NOMO-1 treated with DMSO at 0.1 percent for 48 hours (cell line): ENCODE measurements around the gene WWC1.
A peak's percentile ranks its signal among the peaks of the same experiment; 100 is the strongest.
"Not testable (repeated sequence)": the region's sequence is repeated elsewhere in the genome, so short reads cannot be mapped to it uniquely, and the experiment has no call there.

Source experiments
- DNase-seq: peaks from one replicate; lab custom pipeline; 2025; ENCODE audit not compliant: unreplicated experiment; lab: John Stamatoyannopoulos, UW

WWC1 gene

GRCh38 chr5:168307925-168308584 is 16.6 kb downstream of the WWC1 start:
- DNase-seq = no peak

GRCh38 chr5:168308976-168309598 is 17.6 kb downstream of the WWC1 start:
- DNase-seq = no peak

GRCh38 chr5:168310541-168310940 is 19.1 kb downstream of the WWC1 start:
- not testable (repeated sequence) for DNase-seq

DNA sequence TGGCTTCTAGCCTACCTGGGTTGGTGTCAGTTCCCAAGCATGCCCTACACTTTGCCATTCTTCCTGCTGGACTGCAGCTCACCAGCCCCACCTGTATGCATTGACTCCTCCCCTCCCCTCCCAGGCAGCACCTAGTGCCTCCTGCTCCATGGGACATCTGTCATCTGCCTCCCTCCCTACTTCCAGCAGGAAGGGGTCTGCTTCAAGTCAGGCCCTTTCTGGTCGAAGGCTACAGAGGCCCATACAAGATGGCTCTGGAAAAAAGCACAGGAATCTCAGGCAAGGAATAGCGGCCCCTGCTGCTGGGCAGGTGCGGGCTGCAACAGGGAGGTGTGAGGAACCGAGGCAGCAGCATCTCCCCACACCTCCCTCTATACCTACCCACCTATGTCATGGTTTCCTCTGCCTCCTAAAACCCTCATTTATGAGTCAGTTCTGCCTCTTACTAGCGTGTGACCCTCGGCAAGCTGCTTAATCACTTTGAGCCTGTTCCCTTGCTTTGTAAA is 19.7 kb downstream of the WWC1 start:
- no peak for DNase-seq

GRCh38 chr5:168312606-168313295 is 21.3 kb downstream of the WWC1 start:
- DNase-seq = no peak

GRCh38 chr5:168313596-168314204 is 22.3 kb downstream of the WWC1 start:
- no peak for DNase-seq

DNA sequence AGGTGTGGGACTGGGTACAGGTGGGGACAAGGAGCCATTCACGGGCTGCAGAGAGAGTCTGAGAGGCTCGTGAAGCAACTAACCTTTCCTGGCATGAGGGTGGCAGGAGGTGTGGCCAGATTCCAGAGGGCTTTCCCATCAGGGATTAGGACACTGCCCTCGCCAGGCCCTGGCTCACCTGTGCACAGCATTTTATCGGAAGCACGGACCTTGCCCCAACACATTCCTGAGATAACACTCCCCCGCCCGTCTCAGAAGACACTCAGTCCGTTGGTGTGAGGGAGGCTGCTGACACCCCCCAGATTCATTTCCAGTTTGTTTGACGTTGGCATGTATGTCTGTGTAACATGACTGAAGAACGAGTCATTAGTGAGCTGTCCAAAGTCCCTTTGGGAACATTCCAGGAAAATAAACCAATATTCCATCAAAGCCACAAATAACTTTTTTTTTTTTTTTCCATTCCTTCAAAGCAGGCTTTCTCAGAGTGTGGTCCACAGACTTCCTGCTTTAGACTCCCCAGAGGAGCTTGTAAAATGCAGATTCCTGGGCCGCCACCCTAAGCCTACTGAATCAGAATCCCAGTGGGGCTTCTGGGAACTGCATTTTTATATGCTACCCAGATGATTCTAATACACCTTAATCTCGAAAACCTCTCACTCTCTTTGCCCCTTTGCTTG is 23.4 kb downstream of the WWC1 start:
- no peak for DNase-seq

DNA sequence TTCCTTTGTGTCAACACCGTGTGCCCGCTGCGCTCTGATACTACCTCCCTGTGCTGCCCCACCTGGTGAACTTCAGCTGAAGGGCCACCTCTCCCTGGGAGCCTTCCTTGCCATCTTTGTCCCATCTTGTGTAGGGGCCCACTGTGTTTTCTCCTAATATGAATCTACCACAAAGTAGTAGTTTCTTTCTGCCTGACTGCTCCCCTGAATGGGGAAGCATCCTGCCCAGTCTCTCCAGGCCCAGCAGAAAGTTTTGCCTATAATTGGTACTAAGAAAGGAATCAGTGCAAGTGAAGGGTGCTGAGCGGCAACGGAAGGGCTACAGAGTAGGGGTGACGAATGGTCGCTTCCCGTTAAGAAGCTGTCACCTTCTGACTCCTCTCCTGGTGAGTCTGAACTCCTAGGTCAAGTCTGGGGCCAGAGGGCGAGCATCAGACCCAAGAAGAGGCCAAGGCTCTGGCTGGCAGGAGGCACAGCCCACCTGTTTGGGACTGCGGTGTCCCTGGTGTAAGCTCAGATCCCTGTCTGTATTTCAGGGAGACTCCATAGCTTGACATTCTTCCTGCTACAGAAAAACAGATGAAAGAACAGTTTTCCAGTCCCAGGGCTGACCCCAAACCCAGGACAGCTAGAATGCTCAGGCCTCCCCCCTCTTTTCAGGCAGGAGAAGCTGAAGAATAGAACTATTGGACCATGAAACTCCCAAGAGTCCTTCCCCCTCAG is 24.1 kb downstream of the WWC1 start:
- no peak for DNase-seq

GRCh38 chr5:168316139-168316578 is 24.7 kb downstream of the WWC1 start:
- no peak for DNase-seq

DNA sequence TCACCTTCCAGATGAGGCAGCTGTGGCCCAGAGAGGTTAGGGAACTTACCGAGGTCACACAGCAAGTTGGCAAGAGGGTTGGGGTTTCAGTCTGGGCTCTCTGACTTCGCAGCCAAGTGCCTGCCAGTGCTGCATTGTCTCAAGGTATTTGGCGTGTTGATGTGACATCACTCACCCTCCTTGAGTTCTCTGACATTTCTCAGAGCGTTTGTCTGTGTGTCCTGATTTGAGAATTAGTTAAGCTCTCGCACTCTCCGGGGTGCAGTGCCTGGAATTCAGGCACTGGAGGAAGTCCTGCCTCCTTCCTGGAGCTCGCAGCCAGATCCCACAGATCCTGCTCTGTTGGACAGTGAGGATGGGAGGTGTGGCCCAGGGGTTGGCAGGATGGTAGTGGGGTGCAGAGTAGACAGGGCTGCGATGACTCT is 25.7 kb downstream of the WWC1 start:
- no peak for DNase-seq

- peak; percentile 5 for DNase-seq
Observed at GRCh38 chr5:168317521-168318147, 26.2 kb downstream of the WWC1 start.

DNA sequence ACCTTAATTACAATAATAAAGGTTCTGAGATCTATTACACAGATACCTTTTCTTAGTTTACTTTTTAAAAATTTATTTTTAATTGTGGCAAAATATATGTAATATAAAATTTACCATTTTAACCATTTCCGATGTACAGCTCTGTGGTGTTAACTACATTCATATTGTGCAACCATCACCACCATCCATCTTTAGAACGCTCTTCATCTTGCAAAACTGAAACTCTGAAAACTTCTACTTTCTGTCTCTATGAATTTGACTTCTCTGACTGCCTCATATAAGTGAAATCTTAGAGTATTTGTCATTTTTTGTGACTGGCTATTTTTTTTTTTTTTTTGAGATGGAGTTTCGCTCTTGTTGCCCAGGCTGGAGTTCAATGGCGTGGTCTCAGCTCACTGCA is 26.8 kb downstream of the WWC1 start:
- DNase-seq = peak; percentile 86

GRCh38 chr5:168319774-168320173 is 28.3 kb downstream of the WWC1 start:
- no peak for DNase-seq

DNA sequence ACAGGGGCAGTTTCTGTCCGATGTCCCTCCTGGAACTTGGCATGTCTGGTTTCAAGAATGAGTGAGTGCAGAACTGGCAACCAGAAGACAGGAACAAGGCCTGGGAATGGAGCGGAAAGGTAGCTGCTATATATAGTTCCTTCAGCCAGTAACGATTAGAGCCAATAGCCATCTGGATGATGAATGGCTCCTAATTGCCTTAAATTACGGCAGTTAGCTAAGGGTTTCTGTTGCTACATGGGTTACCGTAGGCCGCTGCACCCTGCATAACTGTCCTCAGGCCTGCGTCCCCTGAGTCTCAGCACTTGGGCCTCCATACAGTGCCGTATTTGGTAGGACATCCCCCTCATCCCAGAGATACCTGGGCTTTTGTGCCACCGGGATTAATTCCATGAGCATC is 29.4 kb downstream of the WWC1 start:
- DNase-seq = peak; percentile 45

DNA sequence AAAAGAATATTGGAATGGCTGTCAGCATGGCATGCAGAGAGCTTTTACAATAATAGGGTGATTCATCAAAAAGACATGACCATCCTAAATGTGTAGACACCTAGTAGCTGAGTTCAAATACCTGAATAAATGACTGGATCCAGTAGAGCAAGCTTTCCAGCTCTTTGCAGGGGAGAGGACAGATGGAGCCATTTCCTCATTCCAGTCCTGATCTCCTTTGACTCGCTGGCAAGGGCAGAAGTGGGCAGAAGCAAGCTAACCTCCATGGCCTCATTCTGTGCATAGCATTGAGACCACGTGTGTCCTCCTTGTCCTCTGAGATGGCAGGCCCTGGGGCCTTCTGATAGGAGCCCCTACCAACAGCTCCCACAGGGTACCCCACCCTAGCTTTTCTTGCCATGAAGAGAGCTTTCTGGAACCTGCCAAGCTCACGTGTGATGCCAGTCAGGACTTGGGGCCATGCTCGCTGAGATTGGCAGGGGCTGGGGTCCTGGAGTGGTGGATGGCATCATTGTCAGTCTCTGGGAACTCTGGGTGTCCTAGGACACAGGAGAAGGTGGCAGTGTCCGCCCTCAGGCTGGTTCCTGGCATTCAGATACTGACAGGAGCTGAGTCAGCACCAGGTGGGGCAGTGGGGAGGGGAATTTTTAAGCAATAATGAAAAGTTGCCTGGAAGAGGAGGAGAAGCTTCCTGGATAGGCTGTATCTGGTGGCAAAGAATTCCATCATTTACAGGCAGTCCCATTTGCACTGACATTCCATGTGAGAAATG is 33.6 kb downstream of the WWC1 start:
- DNase-seq = no peak

DNA sequence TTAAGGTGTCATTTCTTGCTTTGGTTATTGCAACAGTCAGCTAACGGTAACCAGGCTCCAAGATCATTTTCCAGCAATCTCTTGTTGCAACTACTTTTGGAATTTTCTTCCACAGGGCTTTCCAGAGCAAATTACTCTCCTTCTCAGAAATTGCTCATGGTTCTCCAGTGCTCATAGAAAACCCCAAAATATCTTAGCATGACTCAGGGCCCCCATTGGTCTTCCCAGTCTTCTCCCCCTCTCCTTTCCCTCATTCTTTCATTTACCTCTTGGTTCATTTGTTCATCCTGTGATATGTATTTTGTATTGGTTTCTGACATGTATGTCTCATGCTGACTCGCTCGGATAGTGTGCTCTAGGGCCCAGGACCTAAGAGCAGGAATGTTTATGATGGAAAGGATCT is 35.6 kb downstream of the WWC1 start:
- DNase-seq = no peak

- DNase-seq = no peak
Observed at GRCh38 chr5:168327451-168327850, 36.0 kb downstream of the WWC1 start.

GRCh38 chr5:168327994-168328393 is 36.5 kb downstream of the WWC1 start:
- DNase-seq = no peak

GRCh38 chr5:168328814-168329213 is 37.4 kb downstream of the WWC1 start:
- peak; percentile 58 for DNase-seq
